ENCODE results near the gene RDH13.

- TF ChIP-seq CTCF (IDR thresholded peaks at IDR 0.05) (no peak), POLR2A (IDR thresholded peaks at IDR 0.05) (no peak)
Observed at GRCh38 chr19:55068950-55069864, 6.3 kb upstream of the RDH13 start.
